GM12878 (cell line): ENCODE data around the gene PUS3. TPM values are rescaled to one million over a fixed set of nuclear protein-coding genes. Genes with fewer than 3 reads are reported as not detected.

Experiments
- EGR1 ChIP-seq, 2 experiments: IDR thresholded peaks; 1 replicate in 1 of 2; 2 replicates in 1 of 2; pipeline ENCODE4 v1.6.1; 2011 to 2012; ENCODE audit warnings: low read depth in 2 of 2, low read length in 2 of 2, borderline replicate concordance in 1 of 2, mild to moderate bottlenecking in 1 of 2, moderate library complexity in 1 of 2
- HCFC1 ChIP-seq: fragments of 150-350 bp; IDR thresholded peaks from 2 replicates; pipeline ENCODE4 v1.6.1; 2014; ENCODE audit warnings: low read length
- IKZF1 ChIP-seq: fragments of 450-650 bp; conservative IDR thresholded peaks from 2 replicates; pipeline ENCODE4 v1.6.1; 2017; ENCODE audit warnings: antibody characterized with exemption, mild to moderate bottlenecking
- IRF4 ChIP-seq: IDR thresholded peaks from 2 replicates; pipeline ENCODE4 v1.6.1; 2011; ENCODE audit warnings: low read depth, low read length
- NBN ChIP-seq: fragments of 450-650 bp; IDR thresholded peaks from 2 replicates; pipeline ENCODE4 v1.6.1; 2016
- NFIC ChIP-seq: IDR thresholded peaks from 2 replicates; pipeline ENCODE4 v1.6.1; 2012; ENCODE audit warnings: low read depth, mild to moderate bottlenecking, inconsistent platforms, low read length, moderate library complexity
- RCOR1 ChIP-seq: conservative IDR thresholded peaks from 2 replicates; pipeline ENCODE4 v1.6.1; 2012; ENCODE audit warnings: low read depth, low read length, improper control_type of control experiment
- TAF1 ChIP-seq: IDR thresholded peaks from 2 replicates; pipeline ENCODE4 v1.6.1; 2011; ENCODE audit warnings: mild to moderate bottlenecking, low read depth, low read length, borderline replicate concordance
- TARDBP ChIP-seq: IDR thresholded peaks from 2 replicates; pipeline ENCODE4 v1.6.1; 2016; ENCODE audit warnings: borderline replicate concordance
- TCF3 ChIP-seq: IDR thresholded peaks from 2 replicates; pipeline ENCODE4 v1.6.1; 2012; ENCODE audit warnings: low read depth, mild to moderate bottlenecking, low read length, borderline replicate concordance; ENCODE audit not compliant: insufficient read depth
- polyA plus RNA-seq, 11 experiments: library from polyadenylated mRNA; depleted of rRNA in 4 of 11; unstranded in 6 of 11; stranded (reverse) in 5 of 11; fragments of >200 nt; fragmentation: Nextera tagmentation in 4 of 11; fragmentation: Illumina TruSeq in 1 of 11; extraction: Ambion mirVana in 4 of 11; extraction: Trizol in 1 of 11; gene quantifications; 1 replicate in 1 of 11; 2 replicates in 10 of 11; pipeline versions ENCODE4 v1.2.1 to v1.2.3, GENCODE V29; 2011 to 2016; ENCODE audit warnings: inconsistent platforms in 2 of 11, missing spikeins in 2 of 11, low read depth in 1 of 11
- total RNA-seq, 4 experiments: library from RNA; depleted of rRNA in 3 of 4; stranded (reverse); fragments of >200 nt in 3 of 4; fragmentation: Illumina TruSeq in 1 of 4; extraction: Trizol in 1 of 4; gene quantifications; 2 replicates each; pipeline versions ENCODE4 v1.2.1 to v1.2.3, GENCODE V29; 2013 to 2021
- TF ChIP-seq, protein P1 (sequence below): fragments of 450-650 bp; IDR thresholded peaks from 2 replicates; pipeline ENCODE4 v1.6.1; 2017; ENCODE audit warnings: mild to moderate bottlenecking, moderate library complexity

PUS3 gene
- total and polyA plus RNA-seq, 10 of the 15 experiments (the other 5 are each of a cell fraction or from before 2014, with no cell fraction given): 10.9 to 22.4 (median 14.3) TPM

DNA sequence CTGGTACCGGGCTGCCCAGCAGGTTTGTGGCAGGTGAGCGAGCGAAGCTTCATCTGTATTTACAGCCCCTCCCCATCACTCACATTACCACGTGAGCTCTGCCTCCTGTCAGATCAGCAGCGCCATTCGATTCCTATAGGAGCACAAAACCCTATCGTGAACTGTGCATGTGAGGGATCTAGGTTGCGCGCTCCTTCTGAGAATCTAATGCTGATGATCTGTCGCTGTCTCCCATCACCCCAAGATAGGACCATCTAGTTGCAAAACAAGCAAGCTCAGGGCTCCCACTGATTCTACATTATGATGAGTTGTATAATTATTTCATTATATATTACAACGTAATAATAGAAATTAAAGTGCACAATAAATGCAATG is 27.1 kb upstream of the PUS3 start (continued):
- TF ChIP-seq TARDBP (no peak), IRF4 (no peak), NFIC (no peak), RCOR1 (no peak), NBN (no peak), HCFC1 (no peak), TCF3 (no peak), TAF1 (no peak), EGR1 (IDR thresholded peaks at IDR 0.05; ENCODE audit: borderline replicate concordance in 1 of 2, low read depth in 2 of 2, low read length in 2 of 2) (no peak), IKZF1 (no peak)
- TF ChIP-seq, protein P1, sequence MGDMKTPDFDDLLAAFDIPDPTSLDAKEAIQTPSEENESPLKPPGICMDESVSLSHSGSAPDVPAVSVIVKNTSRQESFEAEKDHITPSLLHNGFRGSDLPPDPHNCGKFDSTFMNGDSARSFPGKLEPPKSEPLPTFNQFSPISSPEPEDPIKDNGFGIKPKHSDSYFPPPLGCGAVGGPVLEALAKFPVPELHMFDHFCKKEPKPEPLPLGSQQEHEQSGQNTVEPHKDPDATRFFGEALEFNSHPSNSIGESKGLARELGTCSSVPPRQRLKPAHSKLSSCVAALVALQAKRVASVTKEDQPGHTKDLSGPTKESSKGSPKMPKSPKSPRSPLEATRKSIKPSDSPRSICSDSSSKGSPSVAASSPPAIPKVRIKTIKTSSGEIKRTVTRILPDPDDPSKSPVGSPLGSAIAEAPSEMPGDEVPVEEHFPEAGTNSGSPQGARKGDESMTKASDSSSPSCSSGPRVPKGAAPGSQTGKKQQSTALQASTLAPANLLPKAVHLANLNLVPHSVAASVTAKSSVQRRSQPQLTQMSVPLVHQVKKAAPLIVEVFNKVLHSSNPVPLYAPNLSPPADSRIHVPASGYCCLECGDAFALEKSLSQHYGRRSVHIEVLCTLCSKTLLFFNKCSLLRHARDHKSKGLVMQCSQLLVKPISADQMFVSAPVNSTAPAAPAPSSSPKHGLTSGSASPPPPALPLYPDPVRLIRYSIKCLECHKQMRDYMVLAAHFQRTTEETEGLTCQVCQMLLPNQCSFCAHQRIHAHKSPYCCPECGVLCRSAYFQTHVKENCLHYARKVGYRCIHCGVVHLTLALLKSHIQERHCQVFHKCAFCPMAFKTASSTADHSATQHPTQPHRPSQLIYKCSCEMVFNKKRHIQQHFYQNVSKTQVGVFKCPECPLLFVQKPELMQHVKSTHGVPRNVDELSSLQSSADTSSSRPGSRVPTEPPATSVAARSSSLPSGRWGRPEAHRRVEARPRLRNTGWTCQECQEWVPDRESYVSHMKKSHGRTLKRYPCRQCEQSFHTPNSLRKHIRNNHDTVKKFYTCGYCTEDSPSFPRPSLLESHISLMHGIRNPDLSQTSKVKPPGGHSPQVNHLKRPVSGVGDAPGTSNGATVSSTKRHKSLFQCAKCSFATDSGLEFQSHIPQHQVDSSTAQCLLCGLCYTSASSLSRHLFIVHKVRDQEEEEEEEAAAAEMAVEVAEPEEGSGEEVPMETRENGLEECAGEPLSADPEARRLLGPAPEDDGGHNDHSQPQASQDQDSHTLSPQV: no peak
